Measurements from ENCODE around the gene LYPD6.

The LYPD6 gene

DNA sequence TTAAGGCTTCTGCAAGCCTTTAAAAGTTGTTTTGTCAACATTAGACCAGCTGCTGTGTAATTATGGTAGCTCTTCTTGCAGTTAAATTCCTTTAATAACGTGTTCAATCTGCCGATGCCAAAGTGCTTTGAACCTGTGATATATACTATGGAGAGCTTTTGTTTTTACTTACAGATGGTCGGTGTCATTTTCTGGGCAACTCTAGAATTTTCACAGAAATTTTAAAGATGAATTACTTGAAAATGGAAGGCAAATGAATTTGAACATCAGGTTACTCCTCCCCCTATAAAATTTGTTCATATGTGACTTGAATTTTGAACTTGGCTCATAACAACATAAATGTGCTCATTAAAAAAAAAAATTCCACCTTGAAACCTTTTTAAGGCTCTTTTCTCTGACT is 23.0 kb downstream of the LYPD6 start:
- no peak for DNase-seq

DNA sequence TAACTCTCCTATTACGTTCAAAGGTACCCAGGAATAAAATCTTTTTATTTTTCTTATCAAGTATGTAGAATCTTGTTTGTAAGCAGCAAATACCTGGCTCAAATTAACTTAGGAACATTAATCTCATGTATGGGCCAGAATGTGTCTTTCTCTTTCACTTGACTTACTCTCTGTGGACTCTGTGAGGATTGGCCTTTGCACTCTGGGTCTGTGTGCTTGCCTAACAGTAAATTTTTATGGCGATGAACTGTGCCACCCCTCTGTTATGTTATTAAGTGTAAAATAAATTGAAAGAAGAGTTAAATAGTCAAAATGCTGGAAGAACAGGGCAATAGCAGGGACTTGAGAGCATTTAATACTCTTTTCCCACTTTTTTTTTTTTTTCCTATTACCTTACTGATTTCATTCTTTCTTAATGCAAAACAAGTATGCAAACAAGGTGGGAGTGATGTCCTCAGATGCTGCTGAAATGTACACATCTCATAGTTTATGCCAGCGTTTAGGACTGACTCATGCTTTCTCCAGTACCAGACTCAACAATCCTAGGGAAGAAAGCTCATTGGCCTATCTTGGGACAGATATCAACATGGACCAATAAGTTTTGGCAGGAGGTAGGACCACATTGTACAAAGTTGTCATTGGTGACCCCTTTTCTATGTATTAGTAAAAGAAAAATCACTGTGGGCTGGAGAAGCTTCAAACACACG is 25.5 kb downstream of the LYPD6 start:
- DNase-seq = no peak

DNA sequence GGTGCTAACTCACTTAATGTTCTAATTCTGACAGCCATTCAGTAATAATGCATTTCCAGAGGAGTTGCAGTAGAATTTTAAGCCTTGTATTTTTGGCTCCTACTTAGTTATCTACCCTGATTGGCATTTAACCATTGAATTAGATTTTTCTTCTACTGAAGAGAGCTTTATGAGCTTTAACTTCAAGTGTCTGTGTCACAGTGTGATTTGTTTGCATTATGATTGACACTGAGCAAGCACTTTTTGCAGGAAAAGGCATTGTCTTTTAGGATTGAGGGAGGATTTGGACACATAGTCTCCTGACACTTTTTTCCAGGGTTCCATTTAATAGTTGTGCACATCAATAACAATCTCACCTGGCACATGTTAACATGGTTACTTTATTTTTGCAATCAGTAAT is 26.7 kb downstream of the LYPD6 start:
- DNase-seq = no peak

DNA sequence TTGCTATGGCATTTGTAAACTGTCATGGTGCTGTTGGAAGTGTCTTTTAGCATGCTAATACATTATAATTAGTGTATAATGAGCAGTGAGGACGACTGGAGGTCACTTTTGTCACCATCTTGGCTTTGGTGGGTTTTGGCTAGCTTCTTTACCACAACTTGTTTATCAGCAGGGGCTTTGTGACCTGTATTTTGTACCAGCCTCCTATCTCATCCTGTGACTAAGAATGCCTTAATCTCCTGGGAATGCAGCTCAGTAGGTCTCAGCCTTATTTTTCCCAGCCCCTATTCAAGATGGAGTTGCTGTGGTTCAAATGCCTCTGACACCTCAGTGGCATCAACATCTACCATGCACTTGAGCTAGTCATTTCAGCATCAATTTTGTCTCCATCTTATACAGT is 29.7 kb downstream of the LYPD6 start:
- DNase-seq = no peak

DNA sequence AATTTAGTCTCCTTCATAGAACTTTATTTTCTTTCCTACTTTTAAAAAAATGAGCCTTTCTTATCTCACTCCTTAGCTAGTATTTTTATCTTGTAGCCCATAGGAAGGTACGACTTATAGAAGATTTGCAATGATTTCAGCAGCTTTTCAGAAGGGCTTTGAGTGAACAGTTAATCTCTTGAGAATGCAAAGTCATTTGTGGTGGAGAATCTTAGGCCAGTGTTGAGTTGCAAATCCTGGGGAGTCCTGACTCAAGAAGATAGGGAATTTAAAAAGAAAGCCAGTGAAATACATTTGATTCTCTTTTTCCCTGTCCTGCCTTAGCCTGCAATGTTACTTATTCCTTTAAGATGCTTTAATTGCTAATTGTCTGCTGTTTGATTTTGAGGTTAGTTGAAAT is 33.6 kb downstream of the LYPD6 start:
- DNase-seq = no peak

DNA sequence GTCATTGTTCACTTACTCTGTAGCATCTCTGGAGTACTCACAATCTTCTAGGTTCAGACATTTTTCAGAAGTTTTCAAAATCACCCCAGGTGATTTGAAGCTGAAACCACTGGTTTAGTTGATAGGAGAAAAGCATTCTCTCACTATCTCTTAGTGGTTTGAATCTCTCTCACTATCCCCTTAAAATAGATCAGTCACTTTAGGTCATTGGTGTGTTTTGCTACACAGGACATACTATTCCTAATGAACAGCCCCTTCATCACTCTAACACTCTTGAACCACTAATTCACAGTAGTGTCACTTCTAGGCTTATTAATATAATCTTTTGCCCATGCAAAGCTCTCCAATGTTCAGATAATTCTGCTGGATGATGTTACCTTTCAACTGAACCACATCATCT is 34.5 kb downstream of the LYPD6 start:
- no peak for DNase-seq

DNA sequence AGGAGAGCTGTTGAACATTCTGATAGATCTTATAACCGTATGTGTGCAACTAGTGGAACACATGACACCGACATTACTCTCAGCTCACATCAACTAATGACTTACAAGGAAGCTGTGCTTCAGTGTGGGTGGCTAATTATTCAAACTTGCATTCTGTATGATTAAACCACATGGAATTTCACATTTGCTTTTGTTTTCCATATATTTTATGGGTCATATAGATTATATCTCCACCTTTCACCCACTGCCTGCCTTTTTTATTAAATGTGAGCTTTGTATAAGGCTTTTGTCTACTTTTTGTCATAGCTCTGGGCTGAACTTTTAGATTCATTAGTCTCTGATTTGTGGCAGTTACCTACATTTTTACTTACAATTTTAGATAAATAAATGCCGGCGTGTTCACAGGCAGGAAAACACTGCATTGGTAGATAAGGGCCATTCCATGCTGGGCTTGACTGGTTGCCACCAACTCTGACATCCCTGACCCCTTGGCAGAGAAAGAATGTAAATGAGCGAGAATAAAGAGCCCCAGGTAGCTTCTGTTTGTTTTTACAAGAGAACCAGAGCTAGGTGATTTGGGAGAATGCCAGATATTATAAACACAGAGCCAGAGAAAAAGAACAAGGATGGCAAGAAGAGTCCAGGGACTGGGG is 35.7 kb downstream of the LYPD6 start:
- peak; percentile 93 for DNase-seq

DNA sequence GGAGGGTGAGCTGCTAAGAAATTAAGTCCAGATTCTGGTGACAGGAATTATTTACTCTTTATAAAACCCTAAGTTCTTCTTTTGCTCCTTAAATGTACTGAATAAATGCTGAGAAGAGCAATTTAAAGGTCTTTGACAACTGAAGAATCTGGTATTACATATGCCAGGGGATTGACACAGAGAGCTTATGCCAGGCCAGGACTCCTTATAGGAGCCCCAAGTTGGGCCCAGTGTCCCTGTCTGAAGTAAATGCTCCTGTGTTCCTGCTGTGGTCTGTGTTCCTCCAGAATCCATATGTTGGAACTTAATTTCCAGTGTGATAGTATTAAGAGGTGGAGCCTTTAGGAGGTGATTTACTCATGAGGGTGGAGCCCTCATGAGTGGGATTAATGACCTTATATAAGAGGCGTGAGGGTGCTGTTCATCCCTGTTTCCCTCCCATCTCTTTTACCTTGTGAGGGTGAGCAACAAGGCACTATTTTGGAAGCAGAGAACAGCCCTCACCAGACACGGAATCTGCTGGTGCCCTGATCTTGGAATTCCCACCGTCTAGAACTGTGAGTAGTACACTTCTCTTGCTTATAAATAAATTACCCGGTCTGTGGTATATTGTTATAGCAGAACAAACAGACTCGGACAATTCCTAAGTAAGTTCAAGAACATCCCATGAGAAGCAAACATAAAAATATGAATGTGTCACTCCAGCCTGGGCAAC is 39.8 kb downstream of the LYPD6 start:
- no peak for DNase-seq

DNA sequence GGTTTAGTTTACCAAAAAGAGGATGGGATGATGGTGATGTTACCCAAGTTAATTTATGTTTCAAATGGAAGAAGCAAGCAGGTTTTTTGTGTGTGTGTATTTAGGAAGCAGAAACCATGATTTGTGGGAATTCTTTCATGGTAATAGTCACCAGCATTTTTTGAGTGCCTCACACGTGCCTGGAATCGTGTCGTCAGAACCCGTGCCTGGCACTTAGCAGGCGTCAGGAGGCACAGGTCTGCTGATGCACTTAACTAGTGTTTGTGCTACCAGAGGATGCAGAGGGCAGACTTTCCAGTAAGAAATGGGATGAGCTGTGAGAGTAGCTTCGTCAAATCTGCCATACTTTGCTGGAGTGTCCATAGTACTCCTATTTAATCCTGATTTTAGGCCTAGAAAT is 41.1 kb downstream of the LYPD6 start:
- DNase-seq = no peak

DNA sequence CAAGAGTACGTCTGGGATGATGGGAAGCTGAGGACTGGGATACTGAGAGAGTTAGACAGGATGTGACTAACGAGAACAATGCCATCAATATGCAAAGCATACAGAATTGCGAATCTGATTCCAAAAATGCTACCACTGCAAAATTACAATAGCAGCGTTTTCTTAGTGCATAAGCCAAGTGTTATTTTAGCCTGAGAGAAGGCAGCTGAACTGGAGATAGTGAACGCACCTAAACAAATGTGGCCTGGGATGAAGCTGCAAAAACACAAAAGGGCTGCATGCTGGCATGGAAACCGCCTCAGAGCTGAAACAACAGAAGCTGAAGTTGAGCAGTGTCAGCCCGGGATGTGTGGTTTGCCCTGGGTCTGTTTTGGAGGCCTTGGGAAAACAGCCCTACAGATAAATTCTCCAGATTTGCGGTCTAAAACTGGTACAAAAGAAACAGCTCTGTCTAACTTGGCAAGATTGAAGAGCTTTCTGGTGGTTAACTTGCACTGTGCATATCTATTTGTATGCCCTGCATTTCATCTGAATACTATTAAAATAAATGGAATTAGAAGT is 45.5 kb downstream of the LYPD6 start:
- no peak for DNase-seq

DNA sequence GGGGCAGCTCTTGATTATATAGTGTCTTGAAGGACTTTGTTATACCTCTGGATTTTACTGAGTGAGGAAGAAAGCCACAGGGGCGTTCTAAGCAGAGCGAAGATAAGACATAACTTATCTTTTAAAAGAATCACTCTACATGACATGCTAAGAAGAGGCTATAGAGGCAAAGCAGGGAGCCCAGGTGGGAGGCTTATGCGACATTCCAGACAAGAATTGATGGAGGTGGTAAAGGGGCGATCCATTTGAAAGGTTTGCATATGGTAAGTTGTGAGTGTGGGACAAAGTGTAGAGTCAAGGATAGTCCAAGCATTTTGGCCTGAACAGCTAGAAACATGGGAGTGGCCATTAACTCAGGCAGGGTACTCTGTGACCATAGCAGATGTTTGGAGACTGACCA is 49.8 kb downstream of the LYPD6 start:
- DNase-seq = no peak

DNA sequence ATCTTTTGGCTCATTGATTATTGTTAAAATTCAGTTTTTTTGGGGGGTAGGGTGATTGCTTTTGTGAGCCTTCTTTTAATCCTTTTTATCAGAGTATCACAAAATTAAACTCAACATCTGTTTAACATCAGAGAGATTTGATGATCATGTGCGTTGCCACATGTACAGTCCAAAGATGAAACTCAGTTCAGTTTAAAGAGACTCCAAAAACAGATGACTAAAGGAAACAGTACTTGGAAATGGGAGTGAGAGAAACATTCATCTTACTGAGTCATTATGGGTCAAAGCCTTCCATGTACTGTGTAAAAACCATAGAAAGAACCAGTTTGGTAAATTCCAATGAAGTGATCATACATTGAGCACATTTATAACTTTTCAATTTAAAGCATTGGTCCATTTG is 53.0 kb downstream of the LYPD6 start:
- DNase-seq = no peak

DNA sequence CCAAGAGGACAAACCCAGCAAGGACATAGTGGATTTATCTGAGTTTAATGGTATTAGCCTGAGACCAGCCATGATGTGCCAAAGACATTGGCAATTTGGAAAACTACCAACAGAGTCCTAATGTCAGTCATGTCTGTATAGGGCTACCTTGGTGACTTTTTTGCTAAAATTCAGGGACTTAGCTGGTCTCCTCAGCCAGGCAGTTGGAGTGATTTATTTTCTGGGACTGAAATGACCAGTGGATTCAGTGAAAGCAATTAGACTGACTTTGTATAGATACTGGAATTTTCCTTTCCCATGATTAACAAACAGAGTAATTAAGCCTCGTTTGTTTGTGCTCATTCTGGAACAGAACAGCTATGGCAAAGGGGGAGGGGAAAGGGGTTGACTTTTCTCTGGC is 55.0 kb downstream of the LYPD6 start:
- DNase-seq = no peak

DNA sequence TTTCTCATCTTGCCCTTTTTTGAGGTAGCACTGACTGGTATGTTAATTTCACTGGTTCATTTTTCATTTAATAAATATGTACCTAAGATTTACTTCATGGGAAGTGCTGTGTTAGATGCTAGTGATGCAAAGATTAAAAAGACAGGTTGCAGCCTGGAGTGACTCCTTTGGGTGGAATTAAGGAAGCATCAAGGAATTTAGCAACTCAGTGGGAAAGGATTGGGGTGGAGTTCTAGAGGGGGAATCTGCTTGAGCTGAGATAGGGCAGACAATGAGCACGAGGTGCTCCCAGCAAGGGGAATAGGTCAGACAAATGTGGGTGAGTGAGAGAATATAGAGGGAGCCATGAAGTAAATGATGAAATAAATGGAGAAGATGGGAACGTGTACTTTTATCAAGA is 57.0 kb downstream of the LYPD6 start:
- DNase-seq = no peak

DNA sequence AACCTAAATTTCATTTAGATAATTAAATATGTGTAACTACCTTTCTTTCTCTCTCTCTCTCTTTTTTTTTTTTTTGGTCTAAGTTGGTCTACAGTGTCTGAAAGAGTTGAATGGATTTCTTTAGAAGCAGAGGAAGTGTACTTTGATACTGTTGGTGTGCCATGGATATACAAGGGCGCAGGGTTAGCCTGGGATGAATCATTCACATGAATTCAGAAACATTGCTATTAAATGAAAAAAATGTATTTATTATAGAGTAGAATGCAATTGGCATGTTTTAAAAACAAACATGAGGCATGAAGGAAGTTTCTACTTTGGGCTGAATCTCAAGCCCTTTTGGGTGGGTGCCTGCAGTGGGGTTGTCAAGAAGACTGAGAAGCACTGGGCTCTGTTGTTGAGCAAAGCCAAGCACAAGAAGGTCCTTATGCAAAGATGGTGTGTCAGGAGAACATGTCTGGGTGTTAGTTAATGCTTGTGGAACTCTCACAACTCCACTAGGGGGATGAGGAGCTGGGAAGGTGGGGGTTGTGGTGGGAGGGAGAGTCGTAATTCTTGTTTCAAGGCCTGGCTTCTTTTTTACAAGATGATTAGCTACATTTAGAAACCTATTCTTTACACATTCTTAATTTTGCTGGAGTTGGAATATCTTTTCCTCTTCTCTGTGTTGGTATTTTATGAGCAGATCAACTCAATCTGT is 57.9 kb downstream of the LYPD6 start:
- DNase-seq = no peak

DNA sequence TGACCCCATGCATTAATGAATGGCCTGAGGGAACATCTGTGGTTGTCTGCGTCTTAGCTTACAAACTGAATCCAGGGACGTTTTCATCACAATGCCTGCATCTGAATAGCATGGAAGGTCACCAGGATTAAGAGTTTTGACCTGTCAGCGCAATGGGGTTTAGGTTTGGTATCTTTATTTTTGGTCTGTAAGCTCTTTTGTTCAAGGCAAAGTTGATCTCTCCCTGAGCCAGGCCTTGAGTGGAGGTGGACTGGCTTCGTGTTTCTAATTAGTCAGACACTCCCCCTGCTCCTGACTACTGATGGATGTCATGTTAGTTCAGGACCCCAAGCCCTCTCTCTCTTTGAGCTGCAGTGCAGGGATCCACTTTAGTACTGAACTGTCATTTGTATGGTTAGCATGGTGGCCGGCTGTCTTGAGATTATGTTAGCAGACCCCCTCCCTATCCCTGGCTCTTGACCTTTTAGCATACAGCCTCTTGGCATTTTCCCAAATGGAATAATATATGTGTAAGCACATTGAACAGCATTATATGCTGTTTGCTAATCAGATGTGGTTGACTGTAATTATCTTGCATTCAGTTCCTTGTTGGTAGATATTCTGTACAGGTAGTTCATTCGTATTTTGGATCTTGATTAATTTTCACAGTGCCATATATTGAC is 59.2 kb downstream of the LYPD6 start:
- no peak for DNase-seq

DNA sequence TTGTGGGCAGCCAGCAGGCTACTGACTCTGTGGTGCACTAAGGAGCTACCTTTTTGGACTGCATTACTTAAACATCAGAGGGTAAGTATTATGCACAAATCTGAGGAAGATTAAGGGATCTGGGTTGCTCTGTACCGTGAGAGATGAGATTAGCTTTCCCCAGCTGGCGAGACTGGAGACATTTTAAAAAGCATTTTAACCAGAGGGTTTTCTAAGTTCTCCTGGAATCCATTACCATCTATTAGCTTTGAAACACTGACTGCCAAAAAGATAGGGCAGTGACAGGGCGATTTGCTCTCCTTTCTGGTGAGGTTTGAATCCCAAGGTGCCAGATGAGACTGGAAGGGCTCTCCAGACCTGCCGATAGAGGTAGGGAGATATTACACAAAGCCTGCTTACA is 63.2 kb downstream of the LYPD6 start:
- DNase-seq = no peak

DNA sequence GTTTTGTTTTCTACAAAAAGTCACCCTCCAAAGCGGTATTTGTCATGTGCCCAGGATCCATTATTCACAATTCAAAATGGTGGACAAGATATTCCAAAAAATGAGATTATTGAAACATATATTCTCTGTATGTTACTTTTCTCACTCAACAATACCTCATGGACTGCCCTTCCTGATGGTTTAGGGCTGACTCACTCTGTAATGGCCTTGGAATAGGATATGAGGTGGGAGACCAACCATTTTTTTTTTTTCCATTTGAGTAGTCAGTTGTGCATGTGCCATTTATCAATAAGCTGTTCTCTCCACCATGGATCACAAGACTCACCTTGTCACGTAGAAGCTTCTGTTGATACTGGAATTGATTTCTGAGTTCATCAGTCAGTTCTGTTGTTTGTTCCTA is 64.5 kb downstream of the LYPD6 start:
- DNase-seq = no peak

DNA sequence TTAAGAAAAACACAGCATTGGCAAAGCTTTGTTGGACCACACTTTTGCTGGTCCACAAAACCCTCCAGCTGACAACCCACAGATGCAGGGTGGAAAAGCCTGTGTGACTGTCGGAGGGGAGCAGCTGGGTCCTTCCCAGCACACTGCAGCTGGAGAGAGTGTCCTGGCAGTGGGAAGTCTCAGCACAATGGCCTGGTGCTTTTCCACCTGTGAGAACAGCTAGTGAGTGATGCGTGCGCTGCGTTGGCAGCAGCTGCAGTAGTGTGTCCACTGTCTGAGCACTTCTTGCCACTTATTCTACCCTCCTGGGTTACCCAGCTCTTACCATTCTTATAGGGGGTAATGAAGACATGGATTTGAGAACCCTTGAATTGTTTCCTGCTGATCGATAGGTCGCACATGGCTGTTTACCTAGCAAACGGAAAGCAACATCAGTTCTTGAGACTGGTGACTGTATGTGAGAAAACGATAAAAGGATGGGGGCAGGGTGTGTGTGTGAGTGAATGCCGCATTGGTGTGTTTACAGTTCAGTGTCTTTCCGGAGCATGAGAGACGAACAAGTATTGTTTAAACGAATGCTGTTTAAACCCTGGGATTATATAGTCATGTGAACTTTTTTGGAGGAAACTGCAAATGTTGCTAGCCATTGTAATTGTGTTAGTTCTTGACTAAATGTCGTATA is 69.7 kb downstream of the LYPD6 start:
- DNase-seq = peak; percentile 67

DNA sequence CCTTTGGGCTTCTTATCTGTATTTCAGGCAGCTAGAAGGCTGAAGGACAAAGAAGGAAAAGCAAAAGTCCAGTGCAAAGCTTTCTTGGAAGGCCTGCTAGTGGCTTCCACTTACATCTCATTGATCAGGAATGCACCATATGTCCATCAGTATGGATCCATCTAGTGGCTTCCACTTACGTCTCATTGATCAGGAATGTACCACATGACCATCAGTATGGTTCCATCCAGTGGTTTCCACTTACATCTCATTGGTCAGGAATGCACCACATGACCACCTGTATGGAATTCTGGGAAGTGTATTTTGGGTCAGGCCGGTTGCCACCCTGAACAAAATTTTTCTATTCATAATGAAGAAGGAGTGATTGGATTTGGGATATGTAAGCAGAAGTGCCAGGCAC is 70.6 kb downstream of the LYPD6 start:
- DNase-seq = no peak

DNA sequence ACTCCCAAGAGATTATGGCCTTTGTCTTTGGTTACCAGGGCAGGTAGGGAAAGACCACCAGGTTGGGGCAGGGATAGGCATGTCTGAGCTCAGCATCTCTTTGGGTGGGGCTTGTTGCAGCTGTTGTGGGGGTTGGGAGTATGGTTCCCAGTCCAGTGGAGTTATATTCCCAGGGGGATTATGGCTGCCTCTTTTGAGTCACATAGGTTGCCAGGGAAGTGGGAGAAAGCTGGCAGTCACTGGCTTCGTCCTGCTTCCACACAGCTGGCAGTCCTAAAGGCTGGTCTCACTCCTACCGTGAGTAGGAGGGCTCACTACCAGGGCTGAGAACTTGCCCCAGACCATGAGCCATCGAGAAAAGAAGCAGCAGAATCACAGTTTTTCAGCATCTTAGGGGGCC is 79.1 kb downstream of the LYPD6 start:
- no peak for DNase-seq

Measured in COR-L47 (cell line).